H1 (cell line): ENCODE results near the gene PARS2. TPM values are rescaled to one million over a fixed set of nuclear protein-coding genes. Genes with fewer than 3 reads are reported as not detected.

Source experiments
- CBX5 ChIP-seq: fragments of 300-800, 300-1000 bp; sonication (generic); IDR thresholded peaks from 2 replicates; pipeline ENCODE4 v1.7.1; 2016; ENCODE audit warnings: antibody characterized with exemption, low read length, low read depth
- GABPA ChIP-seq: IDR thresholded peaks from 2 replicates; pipeline ENCODE4 v1.6.1; 2011; ENCODE audit warnings: mild to moderate bottlenecking, low read length, moderate library complexity, borderline replicate concordance; ENCODE audit not compliant: insufficient read depth
- HDAC2 ChIP-seq, 2 experiments: fragments of 300-600 bp in 1 of 2; sonication (generic) in 1 of 2; IDR thresholded peaks; 2 replicates each; pipeline ENCODE4 v1.6.1; 2011 to 2012; ENCODE audit warnings: low read depth in 2 of 2, low read length in 2 of 2, mild to moderate bottlenecking in 2 of 2, moderate library complexity in 2 of 2, borderline replicate concordance in 1 of 2, inconsistent platforms in 1 of 2
- JUND ChIP-seq: IDR thresholded peaks from 2 replicates; pipeline ENCODE4 v1.6.1; 2011; ENCODE audit warnings: mild to moderate bottlenecking, improper control_type of control experiment, low read length
- SP1 ChIP-seq: IDR thresholded peaks from 2 replicates; pipeline ENCODE4 v1.6.1; 2011; ENCODE audit warnings: low read depth, low read length
- polyA plus RNA-seq, 7 experiments: library from polyadenylated mRNA; depleted of rRNA in 3 of 7; stranded (reverse) in 5 of 7; unstranded in 2 of 7; fragments of >200 nt in 5 of 7; fragments of 200-250 nt in 2 of 7; gene quantifications; 1 replicate in 5 of 7; 2 replicates in 1 of 7; 4 replicates in 1 of 7; pipeline versions ENCODE4 v1.2.1 to v1.2.3, GENCODE V29; 2011 to 2013; ENCODE audit warnings: missing spikeins in 2 of 7, mixed read lengths in 2 of 7
- total RNA-seq: library from RNA; stranded (reverse); fragmentation: NEBNext Ultra II Directional; extraction: Animal tissue kit (Norgen Biotek cat#: 25700); gene quantifications from 2 replicates; pipeline ENCODE4 v1.2.1, GENCODE V29; 2021
- TF ChIP-seq, protein P1 (sequence below): fragments of 300-600 bp; sonication (generic); IDR thresholded peaks from 2 replicates; pipeline ENCODE4 v1.7.1; 2012; ENCODE audit warnings: low read length, moderate library complexity, mild to moderate bottlenecking, inconsistent platforms; ENCODE audit not compliant: insufficient replicate concordance
- TF ChIP-seq, protein P2 (sequence below): IDR thresholded peaks from 2 replicates; pipeline ENCODE4 v1.6.1; 2011; ENCODE audit warnings: low read length, improper control_type of control experiment

The PARS2 gene
- total and polyA plus RNA-seq, 2 of the 8 experiments (the other 6 are each of a cell fraction or from before 2014, with no cell fraction given), result 8.9 to 10.0 TPM

- TF ChIP-seq, protein P1, sequence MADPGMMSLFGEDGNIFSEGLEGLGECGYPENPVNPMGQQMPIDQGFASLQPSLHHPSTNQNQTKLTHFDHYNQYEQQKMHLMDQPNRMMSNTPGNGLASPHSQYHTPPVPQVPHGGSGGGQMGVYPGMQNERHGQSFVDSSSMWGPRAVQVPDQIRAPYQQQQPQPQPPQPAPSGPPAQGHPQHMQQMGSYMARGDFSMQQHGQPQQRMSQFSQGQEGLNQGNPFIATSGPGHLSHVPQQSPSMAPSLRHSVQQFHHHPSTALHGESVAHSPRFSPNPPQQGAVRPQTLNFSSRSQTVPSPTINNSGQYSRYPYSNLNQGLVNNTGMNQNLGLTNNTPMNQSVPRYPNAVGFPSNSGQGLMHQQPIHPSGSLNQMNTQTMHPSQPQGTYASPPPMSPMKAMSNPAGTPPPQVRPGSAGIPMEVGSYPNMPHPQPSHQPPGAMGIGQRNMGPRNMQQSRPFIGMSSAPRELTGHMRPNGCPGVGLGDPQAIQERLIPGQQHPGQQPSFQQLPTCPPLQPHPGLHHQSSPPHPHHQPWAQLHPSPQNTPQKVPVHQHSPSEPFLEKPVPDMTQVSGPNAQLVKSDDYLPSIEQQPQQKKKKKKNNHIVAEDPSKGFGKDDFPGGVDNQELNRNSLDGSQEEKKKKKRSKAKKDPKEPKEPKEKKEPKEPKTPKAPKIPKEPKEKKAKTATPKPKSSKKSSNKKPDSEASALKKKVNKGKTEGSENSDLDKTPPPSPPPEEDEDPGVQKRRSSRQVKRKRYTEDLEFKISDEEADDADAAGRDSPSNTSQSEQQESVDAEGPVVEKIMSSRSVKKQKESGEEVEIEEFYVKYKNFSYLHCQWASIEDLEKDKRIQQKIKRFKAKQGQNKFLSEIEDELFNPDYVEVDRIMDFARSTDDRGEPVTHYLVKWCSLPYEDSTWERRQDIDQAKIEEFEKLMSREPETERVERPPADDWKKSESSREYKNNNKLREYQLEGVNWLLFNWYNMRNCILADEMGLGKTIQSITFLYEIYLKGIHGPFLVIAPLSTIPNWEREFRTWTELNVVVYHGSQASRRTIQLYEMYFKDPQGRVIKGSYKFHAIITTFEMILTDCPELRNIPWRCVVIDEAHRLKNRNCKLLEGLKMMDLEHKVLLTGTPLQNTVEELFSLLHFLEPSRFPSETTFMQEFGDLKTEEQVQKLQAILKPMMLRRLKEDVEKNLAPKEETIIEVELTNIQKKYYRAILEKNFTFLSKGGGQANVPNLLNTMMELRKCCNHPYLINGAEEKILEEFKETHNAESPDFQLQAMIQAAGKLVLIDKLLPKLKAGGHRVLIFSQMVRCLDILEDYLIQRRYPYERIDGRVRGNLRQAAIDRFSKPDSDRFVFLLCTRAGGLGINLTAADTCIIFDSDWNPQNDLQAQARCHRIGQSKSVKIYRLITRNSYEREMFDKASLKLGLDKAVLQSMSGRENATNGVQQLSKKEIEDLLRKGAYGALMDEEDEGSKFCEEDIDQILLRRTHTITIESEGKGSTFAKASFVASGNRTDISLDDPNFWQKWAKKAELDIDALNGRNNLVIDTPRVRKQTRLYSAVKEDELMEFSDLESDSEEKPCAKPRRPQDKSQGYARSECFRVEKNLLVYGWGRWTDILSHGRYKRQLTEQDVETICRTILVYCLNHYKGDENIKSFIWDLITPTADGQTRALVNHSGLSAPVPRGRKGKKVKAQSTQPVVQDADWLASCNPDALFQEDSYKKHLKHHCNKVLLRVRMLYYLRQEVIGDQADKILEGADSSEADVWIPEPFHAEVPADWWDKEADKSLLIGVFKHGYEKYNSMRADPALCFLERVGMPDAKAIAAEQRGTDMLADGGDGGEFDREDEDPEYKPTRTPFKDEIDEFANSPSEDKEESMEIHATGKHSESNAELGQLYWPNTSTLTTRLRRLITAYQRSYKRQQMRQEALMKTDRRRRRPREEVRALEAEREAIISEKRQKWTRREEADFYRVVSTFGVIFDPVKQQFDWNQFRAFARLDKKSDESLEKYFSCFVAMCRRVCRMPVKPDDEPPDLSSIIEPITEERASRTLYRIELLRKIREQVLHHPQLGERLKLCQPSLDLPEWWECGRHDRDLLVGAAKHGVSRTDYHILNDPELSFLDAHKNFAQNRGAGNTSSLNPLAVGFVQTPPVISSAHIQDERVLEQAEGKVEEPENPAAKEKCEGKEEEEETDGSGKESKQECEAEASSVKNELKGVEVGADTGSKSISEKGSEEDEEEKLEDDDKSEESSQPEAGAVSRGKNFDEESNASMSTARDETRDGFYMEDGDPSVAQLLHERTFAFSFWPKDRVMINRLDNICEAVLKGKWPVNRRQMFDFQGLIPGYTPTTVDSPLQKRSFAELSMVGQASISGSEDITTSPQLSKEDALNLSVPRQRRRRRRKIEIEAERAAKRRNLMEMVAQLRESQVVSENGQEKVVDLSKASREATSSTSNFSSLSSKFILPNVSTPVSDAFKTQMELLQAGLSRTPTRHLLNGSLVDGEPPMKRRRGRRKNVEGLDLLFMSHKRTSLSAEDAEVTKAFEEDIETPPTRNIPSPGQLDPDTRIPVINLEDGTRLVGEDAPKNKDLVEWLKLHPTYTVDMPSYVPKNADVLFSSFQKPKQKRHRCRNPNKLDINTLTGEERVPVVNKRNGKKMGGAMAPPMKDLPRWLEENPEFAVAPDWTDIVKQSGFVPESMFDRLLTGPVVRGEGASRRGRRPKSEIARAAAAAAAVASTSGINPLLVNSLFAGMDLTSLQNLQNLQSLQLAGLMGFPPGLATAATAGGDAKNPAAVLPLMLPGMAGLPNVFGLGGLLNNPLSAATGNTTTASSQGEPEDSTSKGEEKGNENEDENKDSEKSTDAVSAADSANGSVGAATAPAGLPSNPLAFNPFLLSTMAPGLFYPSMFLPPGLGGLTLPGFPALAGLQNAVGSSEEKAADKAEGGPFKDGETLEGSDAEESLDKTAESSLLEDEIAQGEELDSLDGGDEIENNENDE, result no peak
- TF ChIP-seq SP1 (no peak), GABPA (no peak), HDAC2 (IDR thresholded peaks at IDR 0.05; ENCODE audit: borderline replicate concordance in 1 of 2, low read depth in 2 of 2, low read length in 2 of 2) (no peak), JUND (no peak), CBX5 (no peak)
- TF ChIP-seq, protein P2, sequence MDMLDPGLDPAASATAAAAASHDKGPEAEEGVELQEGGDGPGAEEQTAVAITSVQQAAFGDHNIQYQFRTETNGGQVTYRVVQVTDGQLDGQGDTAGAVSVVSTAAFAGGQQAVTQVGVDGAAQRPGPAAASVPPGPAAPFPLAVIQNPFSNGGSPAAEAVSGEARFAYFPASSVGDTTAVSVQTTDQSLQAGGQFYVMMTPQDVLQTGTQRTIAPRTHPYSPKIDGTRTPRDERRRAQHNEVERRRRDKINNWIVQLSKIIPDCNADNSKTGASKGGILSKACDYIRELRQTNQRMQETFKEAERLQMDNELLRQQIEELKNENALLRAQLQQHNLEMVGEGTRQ, result no peak
Measured at GRCh38 chr1:54742282-54742681, 22.0 kb downstream of the PARS2 start (continued).
